HepG2 (cell line): ENCODE data around the gene HNRNPH3. TPM values are rescaled to one million over a fixed set of nuclear protein-coding genes. Genes with fewer than 3 reads are reported as not detected.

ENCODE experiments used
- AGO1 ChIP-seq: fragments of 200-400 bp; formaldehyde crosslinking; IDR thresholded peaks from 2 replicates; pipeline ENCODE4 v1.6.1; 2017; ENCODE audit warnings: mild to moderate bottlenecking, low read depth, low read length, moderate library complexity; ENCODE audit not compliant: poor library complexity, severe bottlenecking
- CC2D1A ChIP-seq: sonication (generic); formaldehyde crosslinking; IDR thresholded peaks from 2 replicates; pipeline ENCODE4 v1.8.1; 2023; ENCODE audit warnings: mild to moderate bottlenecking, missing genetic modification reagents
- DNMT3B ChIP-seq: conservative IDR thresholded peaks from 2 replicates; pipeline ENCODE4 v1.6.1; 2016; ENCODE audit warnings: missing biosample characterization, control low read depth
- MYNN ChIP-seq: sonication (generic); formaldehyde crosslinking; IDR thresholded peaks from 2 replicates; pipeline ENCODE4 v1.4.0; 2020; ENCODE audit warnings: mild to moderate bottlenecking, low read depth, missing genetic modification reagents
- PHB2 ChIP-seq: fragments of 450-650 bp; IDR thresholded peaks from 2 replicates; pipeline ENCODE4 v1.6.1; 2018; ENCODE audit not compliant: partially characterized antibody
- PHF20 ChIP-seq: sonication (generic); formaldehyde crosslinking; IDR thresholded peaks from 2 replicates; pipeline ENCODE4 v1.5.0; 2020; ENCODE audit warnings: mild to moderate bottlenecking, missing genetic modification reagents
- RARG ChIP-seq: sonication (generic); formaldehyde crosslinking; IDR thresholded peaks from 2 replicates; pipeline ENCODE4 v1.4.0; 2020; ENCODE audit warnings: low read depth, mild to moderate bottlenecking, missing genetic modification reagents
- RXRB ChIP-seq: IDR thresholded peaks from 2 replicates; pipeline ENCODE4 v1.6.1; 2016; ENCODE audit warnings: borderline replicate concordance, missing genetic modification reagents, missing compliant biosample characterization
- SAFB2 ChIP-seq: sonication (generic); formaldehyde crosslinking; IDR thresholded peaks from 2 replicates; pipeline ENCODE4 v1.5.1; 2020; ENCODE audit warnings: missing genetic modification reagents, low read depth, mild to moderate bottlenecking, borderline replicate concordance
- ZFP36L2 ChIP-seq: sonication (generic); formaldehyde crosslinking; IDR thresholded peaks from 2 replicates; pipeline ENCODE4 v1.4.0; 2020; ENCODE audit warnings: missing genetic modification reagents
- ZNF264 ChIP-seq: sonication (generic); formaldehyde crosslinking; IDR thresholded peaks from 2 replicates; pipeline ENCODE4 v1.4.0; 2020; ENCODE audit warnings: missing genetic modification reagents
- ZNF296 ChIP-seq: sonication (generic); formaldehyde crosslinking; conservative IDR thresholded peaks from 2 replicates; pipeline ENCODE4 v1.5.0; 2020; ENCODE audit warnings: mild to moderate bottlenecking, missing genetic modification reagents
- ZNF564 ChIP-seq: sonication (generic); formaldehyde crosslinking; IDR thresholded peaks from 2 replicates; pipeline ENCODE4 v1.8.1; 2023; ENCODE audit warnings: mild to moderate bottlenecking, missing genetic modification reagents
- ZNF615 ChIP-seq: sonication (generic); formaldehyde crosslinking; IDR thresholded peaks from 2 replicates; pipeline ENCODE4 v1.5.0; 2020; ENCODE audit warnings: mild to moderate bottlenecking, missing genetic modification reagents, borderline replicate concordance
- polyA plus RNA-seq, 8 experiments: library from polyadenylated mRNA; depleted of rRNA in 3 of 8; stranded (reverse) in 7 of 8; unstranded in 1 of 8; fragments of >200 nt; fragmentation: Illumina TruSeq in 4 of 8; extraction: Trizol in 4 of 8; gene quantifications; 2 replicates each; pipeline versions ENCODE4 v1.2.1 to v1.2.3, GENCODE V29; 2011 to 2016; ENCODE audit warnings: low read depth in 4 of 8, missing spikeins in 1 of 8, mixed read lengths in 1 of 8; ENCODE audit not compliant: insufficient read depth in 1 of 8
- total RNA-seq, 5 experiments: library from RNA; depleted of rRNA; stranded (reverse); fragments of >200 nt; fragmentation: Illumina TruSeq; extraction: Trizol; gene quantifications; 2 replicates each; pipeline ENCODE4 v1.2.3, GENCODE V29; 2016; ENCODE audit warnings: low read depth in 1 of 5
- TF ChIP-seq, protein P1 (sequence below), 2 experiments: fragments of 450-650 bp in 1 of 2; sonication (generic) in 1 of 2; formaldehyde crosslinking in 1 of 2; IDR thresholded peaks; 2 replicates each; pipeline versions ENCODE4 v1.6.1 to v1.8.0; 2016 to 2022; ENCODE audit warnings: antibody characterized with exemption in 1 of 2, mild to moderate bottlenecking in 1 of 2, missing genetic modification reagents in 1 of 2
- TF ChIP-seq, protein P2 (sequence below): IDR thresholded peaks from 2 replicates; pipeline ENCODE4 v1.6.1; 2016; ENCODE audit warnings: missing genetic modification reagents, missing compliant biosample characterization
- TF ChIP-seq, protein P3 (sequence below): sonication (generic); formaldehyde crosslinking; IDR thresholded peaks from 2 replicates; pipeline ENCODE4 v1.8.0; 2022; ENCODE audit warnings: missing genetic modification reagents, mild to moderate bottlenecking, inconsistent platforms, borderline replicate concordance
- TF ChIP-seq, protein P4 (sequence below): sonication (generic); formaldehyde crosslinking; IDR thresholded peaks from 2 replicates; pipeline ENCODE4 v1.4.0; 2020; ENCODE audit warnings: mild to moderate bottlenecking, missing genetic modification reagents

Gene HNRNPH3
- total and polyA plus RNA-seq, 2 of the 13 experiments (the other 11 are each of a cell fraction or from before 2014, with no cell fraction given) = 46.0 to 47.7 TPM

DNA sequence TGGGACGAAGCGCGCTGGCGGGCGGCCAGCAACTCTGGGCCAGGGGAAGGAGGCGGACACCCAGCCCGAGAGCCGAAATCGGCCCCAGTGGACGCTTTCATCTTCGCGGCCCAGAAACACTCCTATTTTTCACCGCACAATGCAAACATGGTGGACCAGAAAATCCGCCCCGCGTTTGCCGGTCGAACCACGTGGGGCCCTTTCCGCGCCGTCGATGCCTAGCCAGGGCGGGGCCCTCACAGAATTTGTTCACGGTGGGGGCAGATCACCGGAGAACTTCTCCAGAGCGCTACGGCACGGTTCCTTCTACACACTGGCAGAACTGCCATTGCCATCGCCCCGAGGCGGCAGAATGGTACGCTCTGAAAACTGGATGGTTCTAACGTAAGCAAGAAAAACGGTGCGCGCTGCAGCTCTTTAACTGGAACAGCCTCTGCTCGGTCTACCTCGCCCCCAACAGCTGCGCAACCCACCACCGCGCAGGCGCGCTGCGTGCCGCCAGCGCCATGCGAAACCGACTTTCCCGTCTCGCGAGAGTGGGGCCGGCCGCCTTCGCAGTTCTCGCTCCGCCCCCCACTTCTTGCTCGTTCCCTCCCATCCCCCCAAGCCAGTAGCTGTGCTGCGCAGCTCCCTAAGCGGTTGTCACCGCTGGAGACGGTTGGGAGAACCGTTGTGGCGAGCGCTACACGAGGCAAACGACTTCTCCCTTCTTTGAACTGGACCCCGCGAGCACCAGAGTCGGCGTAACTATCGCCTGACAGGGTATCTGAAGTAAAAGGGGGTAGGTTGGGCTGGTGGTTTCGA is at the start of gene HNRNPH3 (continued):
- TF ChIP-seq, protein P1, sequence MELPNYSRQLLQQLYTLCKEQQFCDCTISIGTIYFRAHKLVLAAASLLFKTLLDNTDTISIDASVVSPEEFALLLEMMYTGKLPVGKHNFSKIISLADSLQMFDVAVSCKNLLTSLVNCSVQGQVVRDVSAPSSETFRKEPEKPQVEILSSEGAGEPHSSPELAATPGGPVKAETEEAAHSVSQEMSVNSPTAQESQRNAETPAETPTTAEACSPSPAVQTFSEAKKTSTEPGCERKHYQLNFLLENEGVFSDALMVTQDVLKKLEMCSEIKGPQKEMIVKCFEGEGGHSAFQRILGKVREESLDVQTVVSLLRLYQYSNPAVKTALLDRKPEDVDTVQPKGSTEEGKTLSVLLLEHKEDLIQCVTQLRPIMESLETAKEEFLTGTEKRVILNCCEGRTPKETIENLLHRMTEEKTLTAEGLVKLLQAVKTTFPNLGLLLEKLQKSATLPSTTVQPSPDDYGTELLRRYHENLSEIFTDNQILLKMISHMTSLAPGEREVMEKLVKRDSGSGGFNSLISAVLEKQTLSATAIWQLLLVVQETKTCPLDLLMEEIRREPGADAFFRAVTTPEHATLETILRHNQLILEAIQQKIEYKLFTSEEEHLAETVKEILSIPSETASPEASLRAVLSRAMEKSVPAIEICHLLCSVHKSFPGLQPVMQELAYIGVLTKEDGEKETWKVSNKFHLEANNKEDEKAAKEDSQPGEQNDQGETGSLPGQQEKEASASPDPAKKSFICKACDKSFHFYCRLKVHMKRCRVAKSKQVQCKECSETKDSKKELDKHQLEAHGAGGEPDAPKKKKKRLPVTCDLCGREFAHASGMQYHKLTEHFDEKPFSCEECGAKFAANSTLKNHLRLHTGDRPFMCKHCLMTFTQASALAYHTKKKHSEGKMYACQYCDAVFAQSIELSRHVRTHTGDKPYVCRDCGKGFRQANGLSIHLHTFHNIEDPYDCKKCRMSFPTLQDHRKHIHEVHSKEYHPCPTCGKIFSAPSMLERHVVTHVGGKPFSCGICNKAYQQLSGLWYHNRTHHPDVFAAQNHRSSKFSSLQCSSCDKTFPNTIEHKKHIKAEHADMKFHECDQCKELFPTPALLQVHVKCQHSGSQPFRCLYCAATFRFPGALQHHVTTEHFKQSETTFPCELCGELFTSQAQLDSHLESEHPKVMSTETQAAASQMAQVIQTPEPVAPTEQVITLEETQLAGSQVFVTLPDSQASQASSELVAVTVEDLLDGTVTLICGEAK (IDR thresholded peaks at IDR 0.05) = no peak
- TF ChIP-seq, protein P1 (CRISPR knock-in tag; IDR thresholded peaks at IDR 0.05) = peak; percentile 85
- no peak; the same call in 1 of the 2 replicates for TF ChIP-seq ZFP36L2
- TF ChIP-seq DNMT3B = peak; percentile 56
- no peak; the same call in 1 of the 2 replicates for TF ChIP-seq PHF20 (CRISPR knock-in tag)
- TF ChIP-seq, protein P2, sequence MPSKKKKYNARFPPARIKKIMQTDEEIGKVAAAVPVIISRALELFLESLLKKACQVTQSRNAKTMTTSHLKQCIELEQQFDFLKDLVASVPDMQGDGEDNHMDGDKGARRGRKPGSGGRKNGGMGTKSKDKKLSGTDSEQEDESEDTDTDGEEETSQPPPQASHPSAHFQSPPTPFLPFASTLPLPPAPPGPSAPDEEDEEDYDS = peak; percentile 99
- no peak; the same call in 1 of the 2 replicates for TF ChIP-seq SAFB2
- TF ChIP-seq, protein P3, sequence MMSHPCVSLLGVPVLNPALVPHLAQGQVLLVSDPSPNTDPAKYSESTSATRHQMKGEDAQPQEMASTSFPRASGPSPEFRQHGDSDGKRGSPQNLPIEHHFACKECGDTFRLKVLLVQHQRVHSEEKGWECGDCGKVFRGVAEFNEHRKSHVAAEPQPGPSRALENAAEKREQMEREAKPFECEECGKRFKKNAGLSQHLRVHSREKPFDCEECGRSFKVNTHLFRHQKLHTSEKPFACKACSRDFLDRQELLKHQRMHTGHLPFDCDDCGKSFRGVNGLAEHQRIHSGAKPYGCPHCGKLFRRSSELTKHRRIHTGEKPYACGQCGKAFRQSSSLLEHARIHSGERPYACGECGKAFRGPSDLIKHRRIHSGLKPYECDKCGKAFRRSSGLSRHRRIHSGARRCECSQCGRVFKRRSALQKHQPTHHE = peak; percentile 84; the same call in 1 of the 2 replicates
- no peak for TF ChIP-seq ZNF615
- TF ChIP-seq, protein P4, sequence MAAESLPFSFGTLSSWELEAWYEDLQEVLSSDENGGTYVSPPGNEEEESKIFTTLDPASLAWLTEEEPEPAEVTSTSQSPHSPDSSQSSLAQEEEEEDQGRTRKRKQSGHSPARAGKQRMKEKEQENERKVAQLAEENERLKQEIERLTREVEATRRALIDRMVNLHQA (CRISPR knock-in tag) = no peak
- TF ChIP-seq RXRB (CRISPR knock-in tag) = no peak; the same call in 1 of the 2 replicates
- no peak for TF ChIP-seq CC2D1A (CRISPR knock-in tag)
- peak; percentile 62 for TF ChIP-seq AGO1
- TF ChIP-seq MYNN = peak; percentile 30; the same call in 1 of the 2 replicates
- peak; percentile 64; the same call in 1 of the 2 replicates for TF ChIP-seq ZNF264
- no peak for TF ChIP-seq PHB2
- TF ChIP-seq ZNF564 (CRISPR knock-in tag) = peak; percentile 82
- TF ChIP-seq RARG (CRISPR knock-in tag) = peak; percentile 73; the same call in 1 of the 2 replicates
- TF ChIP-seq ZNF296 (CRISPR knock-in tag) = no peak; the same call in 1 of the 2 replicates
